Omental fat pad (tissue), 4 donors: ENCODE results near the gene GRIP1. TPM values are rescaled to one million over a fixed set of nuclear protein-coding genes. Genes with fewer than 3 reads are reported as not detected.

Experiments
- ATAC-seq: fragments of 150-250 bp; one replicate; pipeline ENCODE4 v1.9.1; 2016; ENCODE audit warnings: mild to moderate bottlenecking, moderate library complexity; ENCODE audit not compliant: low FRiP score
- DNase-seq: peaks from one replicate; pipeline ENCODE4 v3.0.0-alpha.2; 2019; ENCODE audit warnings: low spot score
- total RNA-seq, 4 donors: library from RNA; depleted of rRNA; stranded (reverse); fragments of >200 nt; gene quantifications; one replicate each; pipeline ENCODE4 v1.1.0, GENCODE V29; 2016
- TF ChIP-seq, protein P1 (sequence below), 3 donors: fragments of 450-650 bp; IDR thresholded peaks; one replicate each; pipeline ENCODE4 v1.5.1; 2016 to 2017; ENCODE audit warnings: antibody characterized with exemption in 3 of 3, mild to moderate bottlenecking in 3 of 3, moderate library complexity in 2 of 3

Gene GRIP1
- total RNA-seq, 4 donors from 2014 or later, result 1.2 to 4.9 (median 2.9) TPM

DNA sequence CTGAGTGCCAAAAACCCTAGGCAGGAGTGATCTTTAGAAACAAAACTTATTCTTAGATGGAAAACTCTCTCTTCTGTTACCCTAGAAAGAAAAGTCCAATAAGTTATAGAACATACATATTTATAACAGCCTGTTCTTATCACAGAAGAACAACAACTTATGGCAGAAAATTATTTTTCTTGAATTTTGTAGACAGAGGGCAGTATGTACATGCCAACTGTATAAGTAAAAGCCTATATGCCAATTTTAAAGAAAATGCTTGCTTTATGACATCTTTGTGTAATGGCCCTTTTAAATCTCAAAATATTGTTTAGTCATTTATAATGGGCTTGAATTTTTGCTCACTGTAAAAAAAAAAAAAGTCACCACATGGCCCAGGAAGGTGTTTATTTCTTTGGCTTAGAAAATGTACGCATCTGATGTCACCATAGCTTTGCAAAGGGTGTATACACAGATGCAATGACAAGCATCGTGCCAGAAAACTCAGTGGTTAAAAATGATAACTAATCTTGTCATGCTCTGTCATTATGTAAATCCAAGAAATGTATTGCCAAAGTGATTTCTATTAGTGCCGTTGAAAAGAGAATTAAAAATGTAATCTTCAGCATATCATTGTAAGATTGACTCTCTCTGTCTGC is 38.3 kb upstream of the GRIP1 start:
- TF ChIP-seq, protein P1, sequence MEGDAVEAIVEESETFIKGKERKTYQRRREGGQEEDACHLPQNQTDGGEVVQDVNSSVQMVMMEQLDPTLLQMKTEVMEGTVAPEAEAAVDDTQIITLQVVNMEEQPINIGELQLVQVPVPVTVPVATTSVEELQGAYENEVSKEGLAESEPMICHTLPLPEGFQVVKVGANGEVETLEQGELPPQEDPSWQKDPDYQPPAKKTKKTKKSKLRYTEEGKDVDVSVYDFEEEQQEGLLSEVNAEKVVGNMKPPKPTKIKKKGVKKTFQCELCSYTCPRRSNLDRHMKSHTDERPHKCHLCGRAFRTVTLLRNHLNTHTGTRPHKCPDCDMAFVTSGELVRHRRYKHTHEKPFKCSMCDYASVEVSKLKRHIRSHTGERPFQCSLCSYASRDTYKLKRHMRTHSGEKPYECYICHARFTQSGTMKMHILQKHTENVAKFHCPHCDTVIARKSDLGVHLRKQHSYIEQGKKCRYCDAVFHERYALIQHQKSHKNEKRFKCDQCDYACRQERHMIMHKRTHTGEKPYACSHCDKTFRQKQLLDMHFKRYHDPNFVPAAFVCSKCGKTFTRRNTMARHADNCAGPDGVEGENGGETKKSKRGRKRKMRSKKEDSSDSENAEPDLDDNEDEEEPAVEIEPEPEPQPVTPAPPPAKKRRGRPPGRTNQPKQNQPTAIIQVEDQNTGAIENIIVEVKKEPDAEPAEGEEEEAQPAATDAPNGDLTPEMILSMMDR (IDR thresholded peaks at IDR 0.05), result no peak
- ATAC-seq (no peak), DNase-seq (no peak)

DNA sequence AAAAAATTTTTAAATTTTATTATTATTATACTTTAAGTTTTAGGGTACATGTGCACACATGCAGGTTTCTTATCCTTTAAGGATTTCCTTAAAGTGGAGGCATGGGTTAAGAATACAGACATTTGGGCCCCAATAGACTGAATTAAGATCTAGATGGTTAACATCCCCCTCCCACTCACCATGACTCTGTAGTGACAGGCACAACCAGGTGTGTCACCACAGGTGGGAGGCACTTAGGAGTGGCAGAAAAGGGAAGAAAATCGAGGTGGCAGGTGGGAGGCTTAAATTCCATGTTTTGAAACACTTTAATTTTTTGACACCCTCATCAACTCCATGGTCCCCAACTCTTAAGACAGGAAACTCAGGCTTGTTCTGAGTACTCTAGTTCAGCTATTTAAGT is 37.6 kb upstream of the GRIP1 start:
- ATAC-seq, result no peak
- TF ChIP-seq, protein P1 (IDR thresholded peaks at IDR 0.05), result no peak
- DNase-seq, result no peak

DNA sequence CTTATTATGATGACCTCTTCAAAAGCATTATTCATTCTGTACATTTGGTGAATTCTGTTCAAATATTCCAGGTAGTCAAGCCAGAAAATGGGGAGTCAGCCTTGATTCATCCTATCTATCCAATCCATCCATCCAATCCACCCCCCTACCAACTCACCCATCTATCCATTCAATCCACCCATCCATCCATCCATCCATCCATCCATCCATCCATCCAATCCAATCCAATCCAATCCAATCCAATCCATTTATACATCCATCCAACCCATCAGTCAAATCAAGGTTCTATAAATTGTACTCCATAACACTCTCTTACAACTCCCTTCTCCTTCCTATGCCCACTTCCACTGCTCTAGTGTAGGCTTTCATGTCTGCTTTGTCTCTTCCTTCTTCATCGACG is 35.8 kb upstream of the GRIP1 start:
- no peak for ATAC-seq
- DNase-seq, result no peak
- TF ChIP-seq, protein P1 (IDR thresholded peaks at IDR 0.05), result no peak

DNA sequence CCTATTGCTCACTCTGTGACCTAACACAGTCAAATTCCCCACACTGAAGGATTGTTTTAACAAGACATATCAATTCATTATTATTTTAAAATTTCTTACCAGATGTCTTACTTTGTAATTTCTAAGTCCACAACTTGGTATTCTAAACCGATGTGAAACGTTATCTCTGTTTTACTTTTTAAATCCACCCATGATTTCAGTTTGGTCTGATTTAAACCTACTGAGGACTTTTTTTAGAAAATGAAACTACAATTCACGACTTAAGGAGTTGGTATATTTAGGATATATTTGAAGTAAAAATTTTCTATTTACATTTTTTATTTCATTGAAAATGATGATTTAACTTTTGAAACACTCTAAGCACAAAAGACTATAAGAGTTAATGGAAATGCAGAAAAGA is 35.1 kb upstream of the GRIP1 start:
- ATAC-seq, result no peak
- no peak for DNase-seq
- TF ChIP-seq, protein P1 (IDR thresholded peaks at IDR 0.05), result no peak

DNA sequence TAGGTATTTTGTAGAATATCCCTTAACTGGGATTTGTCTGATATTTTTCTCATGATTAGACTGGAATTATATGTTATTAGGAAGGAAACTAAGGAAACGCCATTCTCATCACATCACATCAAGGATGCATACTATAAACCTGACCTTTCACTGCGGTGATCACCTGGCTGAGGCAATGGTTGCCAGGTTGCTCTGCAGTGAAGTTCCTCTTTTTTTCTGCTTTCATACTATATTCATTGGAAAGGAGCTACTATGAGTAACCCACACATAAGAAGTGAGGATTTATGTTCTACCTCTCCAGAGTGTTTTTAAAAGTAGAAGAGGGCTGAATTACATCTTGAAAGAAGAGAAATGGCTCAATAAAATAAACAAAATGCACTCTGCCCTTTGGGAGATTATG is 31.0 kb upstream of the GRIP1 start:
- ATAC-seq (no peak), DNase-seq (no peak)
- TF ChIP-seq, protein P1 (IDR thresholded peaks at IDR 0.05), result no peak

DNA sequence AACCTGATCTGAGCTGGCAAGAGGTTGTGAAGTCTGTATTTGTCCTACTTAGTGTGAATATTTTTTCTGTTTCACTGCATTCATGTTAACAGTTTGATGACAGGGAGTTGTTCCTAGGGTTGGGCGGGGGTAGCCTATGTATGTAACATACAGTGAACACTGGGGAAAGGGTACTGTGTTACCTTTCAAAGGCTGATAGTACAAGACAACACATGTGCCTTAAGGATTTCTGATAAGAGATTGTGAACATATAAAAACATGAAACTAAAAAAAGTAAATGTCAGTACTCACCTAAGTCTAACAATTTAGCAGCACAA is 30.5 kb upstream of the GRIP1 start:
- ATAC-seq (no peak), DNase-seq (no peak)
- TF ChIP-seq, protein P1 (IDR thresholded peaks at IDR 0.05), result no peak

DNA sequence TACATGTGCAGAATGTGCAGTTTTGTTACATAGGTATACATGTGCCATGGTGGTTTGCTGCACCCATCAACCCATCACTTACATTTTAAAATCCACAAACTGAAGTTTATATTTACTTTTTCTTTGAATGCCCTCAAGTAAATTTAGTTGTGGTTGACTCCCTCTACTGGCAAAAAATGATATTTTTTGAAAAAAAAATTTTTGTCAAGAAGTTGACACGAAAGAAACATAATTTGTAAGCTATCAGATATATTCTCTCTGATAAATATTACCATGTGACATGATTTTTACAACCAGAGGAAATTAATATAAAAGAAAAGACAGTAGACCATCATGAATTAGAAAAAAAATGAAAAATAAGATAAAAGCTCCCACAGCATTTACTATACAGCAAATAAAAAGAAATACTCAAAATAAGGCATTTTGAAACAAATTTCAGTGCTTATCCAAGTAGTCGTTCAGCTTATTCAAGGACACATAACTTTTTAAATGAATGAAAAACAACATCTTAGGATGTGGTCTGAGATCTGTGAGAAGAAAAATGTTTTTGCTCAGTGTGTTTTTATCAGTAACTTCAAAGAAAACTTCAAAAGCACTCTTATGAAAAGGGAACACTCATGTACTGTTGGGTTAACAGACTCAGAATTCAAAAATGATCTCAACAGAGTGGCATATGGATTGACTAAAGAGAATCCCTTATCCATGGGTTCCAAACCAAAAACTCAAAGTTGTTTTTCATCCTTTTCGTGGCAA is 30.0 kb upstream of the GRIP1 start:
- no peak for ATAC-seq
- no peak for DNase-seq
- TF ChIP-seq, protein P1 (IDR thresholded peaks at IDR 0.05), result no peak
